ENCODE measurements around the gene LNX2. TPM values are rescaled to one million over a fixed set of nuclear protein-coding genes. Genes with fewer than 3 reads are reported as not detected.

The LNX2 gene
- total RNA-seq, 1 experiment from 2014 or later, result 12.1 TPM

- Histone ChIP-seq H3K4me3 (replicated peaks in 1 of 2; ENCODE audit: low read depth in 1 of 2, low read length in 2 of 2) (no peak overlapping the region), H3K9me2 (ENCODE audit: insufficient read depth) (no peaks in the 10 kb centered on the region), H3K79me2 (ENCODE audit: insufficient read depth, low read length) (no peaks in the 10 kb centered on the region), H3K36me3 (ENCODE audit: control insufficient read depth in 1 of 2, insufficient read depth in 2 of 2, low read length in 2 of 2) (0 out of 4 replicates have a peak, but pooled peaks cover 0 to 11% of the 10 kb centered on the region in 2 experiments), H2AFZ (ENCODE audit: low read depth, low read length, poor library complexity, severe bottlenecking) (no peak overlapping the region), H3K9me3 (ENCODE audit: control insufficient read depth in 1 of 2, insufficient read depth in 1 of 2, low read depth in 1 of 2, low read length in 2 of 2) (no peaks in the 10 kb centered on the region), H3K4me2 (ENCODE audit: low read length) (no peak overlapping the region), H4K20me1 (ENCODE audit: insufficient read depth) (no peaks in the 10 kb centered on the region), H3K4me1 (ENCODE audit: control insufficient read depth in 1 of 2, insufficient read depth in 2 of 2, low read length in 2 of 2) (no peaks in the 10 kb centered on the region), H3K27me3 (ENCODE audit: insufficient read depth, low read length) (no peaks in the 10 kb centered on the region), H3K27ac (ENCODE audit: low read depth, low read length) (no peak overlapping the region), H3K9ac (ENCODE audit: low read length) (no peak overlapping the region)
- no TSS peak for BruUV-seq (replicated peaks)
- DNase-seq (ENCODE audit: low read depth, low spot score) (no peak), ATAC-seq (no peak)
- ChIA-PET CTCF (no interaction called here), POLR2A (no interaction called here), RAD21 (ENCODE audit: low non-redundant PET in 1 of 2, low total read pairs in 2 of 2, uncharacterized antibody in 2 of 2, unreplicated experiment in 2 of 2) (no interaction called here)
- intact Hi-C loops (cut with micrococcal nuclease), result no loop called here
- TF ChIP-seq ELF1 (IDR thresholded peaks at IDR 0.05; ENCODE audit: borderline replicate concordance, low read depth) (no peak), POLR2AphosphoS5 (IDR thresholded peaks at IDR 0.05; ENCODE audit: low read depth, low read length) (no peak), YY1 (IDR thresholded peaks at IDR 0.05; ENCODE audit: extremely low read depth, insufficient replicate concordance, low read depth, low read length) (no peak), JUND (IDR thresholded peaks at IDR 0.05) (no peak), SRF (IDR thresholded peaks at IDR 0.05; ENCODE audit: low read depth) (no peak), TCF7L2 (IDR thresholded peaks at IDR 0.05; ENCODE audit: borderline replicate concordance, extremely low read depth, insufficient read depth, insufficient read length) (no peak), SP1 (IDR thresholded peaks at IDR 0.05; ENCODE audit: low read depth) (no peak), ZNF274 (IDR thresholded peaks at IDR 0.05; ENCODE audit: low read depth, low read length) (no peak)
- TF ChIP-seq, protein P1, sequence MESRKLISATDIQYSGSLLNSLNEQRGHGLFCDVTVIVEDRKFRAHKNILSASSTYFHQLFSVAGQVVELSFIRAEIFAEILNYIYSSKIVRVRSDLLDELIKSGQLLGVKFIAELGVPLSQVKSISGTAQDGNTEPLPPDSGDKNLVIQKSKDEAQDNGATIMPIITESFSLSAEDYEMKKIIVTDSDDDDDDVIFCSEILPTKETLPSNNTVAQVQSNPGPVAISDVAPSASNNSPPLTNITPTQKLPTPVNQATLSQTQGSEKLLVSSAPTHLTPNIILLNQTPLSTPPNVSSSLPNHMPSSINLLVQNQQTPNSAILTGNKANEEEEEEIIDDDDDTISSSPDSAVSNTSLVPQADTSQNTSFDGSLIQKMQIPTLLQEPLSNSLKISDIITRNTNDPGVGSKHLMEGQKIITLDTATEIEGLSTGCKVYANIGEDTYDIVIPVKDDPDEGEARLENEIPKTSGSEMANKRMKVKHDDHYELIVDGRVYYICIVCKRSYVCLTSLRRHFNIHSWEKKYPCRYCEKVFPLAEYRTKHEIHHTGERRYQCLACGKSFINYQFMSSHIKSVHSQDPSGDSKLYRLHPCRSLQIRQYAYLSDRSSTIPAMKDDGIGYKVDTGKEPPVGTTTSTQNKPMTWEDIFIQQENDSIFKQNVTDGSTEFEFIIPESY (IDR thresholded peaks at IDR 0.05; ENCODE audit: extremely low read depth, insufficient replicate concordance, low read length), result no peak
- TF ChIP-seq, protein P2, sequence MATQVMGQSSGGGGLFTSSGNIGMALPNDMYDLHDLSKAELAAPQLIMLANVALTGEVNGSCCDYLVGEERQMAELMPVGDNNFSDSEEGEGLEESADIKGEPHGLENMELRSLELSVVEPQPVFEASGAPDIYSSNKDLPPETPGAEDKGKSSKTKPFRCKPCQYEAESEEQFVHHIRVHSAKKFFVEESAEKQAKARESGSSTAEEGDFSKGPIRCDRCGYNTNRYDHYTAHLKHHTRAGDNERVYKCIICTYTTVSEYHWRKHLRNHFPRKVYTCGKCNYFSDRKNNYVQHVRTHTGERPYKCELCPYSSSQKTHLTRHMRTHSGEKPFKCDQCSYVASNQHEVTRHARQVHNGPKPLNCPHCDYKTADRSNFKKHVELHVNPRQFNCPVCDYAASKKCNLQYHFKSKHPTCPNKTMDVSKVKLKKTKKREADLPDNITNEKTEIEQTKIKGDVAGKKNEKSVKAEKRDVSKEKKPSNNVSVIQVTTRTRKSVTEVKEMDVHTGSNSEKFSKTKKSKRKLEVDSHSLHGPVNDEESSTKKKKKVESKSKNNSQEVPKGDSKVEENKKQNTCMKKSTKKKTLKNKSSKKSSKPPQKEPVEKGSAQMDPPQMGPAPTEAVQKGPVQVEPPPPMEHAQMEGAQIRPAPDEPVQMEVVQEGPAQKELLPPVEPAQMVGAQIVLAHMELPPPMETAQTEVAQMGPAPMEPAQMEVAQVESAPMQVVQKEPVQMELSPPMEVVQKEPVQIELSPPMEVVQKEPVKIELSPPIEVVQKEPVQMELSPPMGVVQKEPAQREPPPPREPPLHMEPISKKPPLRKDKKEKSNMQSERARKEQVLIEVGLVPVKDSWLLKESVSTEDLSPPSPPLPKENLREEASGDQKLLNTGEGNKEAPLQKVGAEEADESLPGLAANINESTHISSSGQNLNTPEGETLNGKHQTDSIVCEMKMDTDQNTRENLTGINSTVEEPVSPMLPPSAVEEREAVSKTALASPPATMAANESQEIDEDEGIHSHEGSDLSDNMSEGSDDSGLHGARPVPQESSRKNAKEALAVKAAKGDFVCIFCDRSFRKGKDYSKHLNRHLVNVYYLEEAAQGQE (IDR thresholded peaks at IDR 0.05; ENCODE audit: low read depth), result no peak
These were observed 54.5 kb downstream of the LNX2 start for GRCh38 chr13:27565818-27566217.
